NOMO-1 treated with dmso at 0.1 percent for 144 hours (cell line): ENCODE measurements around the gene HASPIN.

Experiments
- DNase-seq: peaks from one replicate; lab custom pipeline; 2025; ENCODE audit not compliant: unreplicated experiment; lab: John Stamatoyannopoulos, UW

Gene HASPIN

DNA sequence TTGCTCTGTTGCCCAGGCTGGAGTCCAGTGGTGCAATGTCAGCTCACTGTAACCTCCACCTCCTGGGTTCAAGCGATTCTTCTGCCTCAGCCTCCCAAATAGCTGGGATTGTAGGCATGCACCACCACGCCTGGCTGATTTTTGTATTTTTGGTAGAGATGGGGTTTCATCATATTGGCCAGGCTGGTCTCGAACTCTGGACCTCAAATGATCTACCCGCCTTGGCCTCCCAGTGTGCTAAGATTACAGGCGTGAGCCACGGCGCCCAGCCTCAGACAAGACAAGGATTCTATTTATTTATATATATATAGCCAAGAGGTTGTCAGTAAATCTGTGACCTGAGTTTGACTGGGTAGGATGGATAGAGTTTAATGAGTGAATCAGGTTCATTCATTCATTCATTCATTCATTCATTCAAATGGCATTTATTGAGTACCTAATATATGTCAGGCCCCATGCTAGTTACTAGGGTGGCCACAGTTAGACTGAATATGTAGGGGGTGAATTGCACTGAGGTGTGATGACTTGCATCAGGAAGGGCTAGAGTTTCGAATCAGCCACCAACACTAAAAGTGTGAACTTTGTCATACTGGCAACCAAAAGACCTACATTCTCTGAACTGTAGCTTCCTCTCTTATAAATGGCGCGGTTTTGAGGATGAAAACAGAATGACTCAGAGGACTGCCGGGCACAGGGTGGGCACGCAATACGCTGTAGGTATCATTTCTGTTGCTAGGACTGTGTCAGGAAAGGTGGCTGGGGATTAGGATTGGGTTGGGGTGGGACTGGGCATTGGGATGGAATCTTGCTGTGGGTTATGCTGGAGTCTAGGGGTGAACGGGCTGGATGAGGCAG, 39.4 kb downstream of the HASPIN start:
- peak; percentile 53 for DNase-seq

DNA sequence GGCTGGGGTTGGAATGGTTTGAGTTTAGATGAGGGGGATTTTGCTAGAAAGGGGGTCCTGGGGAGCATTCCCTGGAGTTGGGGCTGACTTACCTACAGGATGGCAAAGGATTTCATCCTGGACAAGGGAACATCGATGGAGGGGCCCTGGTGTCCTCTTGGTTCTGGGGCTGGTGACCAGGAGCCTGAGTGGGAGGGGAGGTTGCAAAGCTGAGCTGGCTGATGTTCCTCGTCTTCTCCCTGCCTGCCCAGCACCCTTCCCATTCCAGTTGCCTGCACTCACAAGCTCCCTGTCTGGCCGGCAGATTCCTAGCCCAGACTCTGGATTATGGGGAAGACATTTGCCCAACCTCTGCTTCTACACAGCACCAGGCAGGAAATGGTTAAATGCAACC, 40.1 kb downstream of the HASPIN start:
- DNase-seq = no peak

DNA sequence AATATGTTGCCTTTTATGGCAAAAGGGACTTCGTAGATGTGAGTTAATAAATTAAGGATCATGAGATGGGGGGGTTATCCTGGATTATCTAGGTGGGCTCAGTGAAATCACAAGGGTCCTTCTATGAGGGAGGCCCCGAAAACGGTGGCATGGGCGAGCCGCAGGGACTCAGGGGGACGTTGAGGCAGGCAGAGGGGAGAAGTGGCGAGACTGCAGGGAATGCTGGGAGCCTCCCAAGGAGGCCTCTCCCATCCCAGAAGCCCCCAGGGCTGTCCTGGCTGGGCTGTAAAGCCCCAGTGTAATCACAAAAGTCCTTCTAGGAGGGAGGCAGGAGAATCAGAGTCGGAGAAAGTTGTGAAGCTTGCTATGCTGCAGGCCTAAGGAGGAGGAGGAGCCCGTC, 42.3 kb downstream of the HASPIN start:
- DNase-seq = no peak

DNA sequence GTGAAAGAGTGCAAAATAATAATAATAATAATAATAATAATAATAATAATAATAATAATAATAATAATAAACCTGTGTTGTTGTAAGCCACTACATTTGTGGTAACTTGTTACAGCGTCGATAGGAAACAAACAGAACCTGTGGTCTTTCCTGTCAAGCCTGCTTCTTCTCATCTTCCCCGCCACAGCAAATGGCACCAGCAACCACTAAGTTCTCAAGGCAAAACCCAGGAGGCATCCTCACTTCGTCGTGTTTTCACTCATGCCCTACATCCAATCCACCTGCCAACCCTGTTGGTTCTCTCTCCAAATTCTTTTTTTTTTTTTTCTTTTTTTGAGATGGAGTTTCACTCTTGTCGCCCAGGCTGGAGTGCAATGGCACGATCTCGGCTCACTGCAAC, 43.1 kb downstream of the HASPIN start:
- DNase-seq = no peak

DNA sequence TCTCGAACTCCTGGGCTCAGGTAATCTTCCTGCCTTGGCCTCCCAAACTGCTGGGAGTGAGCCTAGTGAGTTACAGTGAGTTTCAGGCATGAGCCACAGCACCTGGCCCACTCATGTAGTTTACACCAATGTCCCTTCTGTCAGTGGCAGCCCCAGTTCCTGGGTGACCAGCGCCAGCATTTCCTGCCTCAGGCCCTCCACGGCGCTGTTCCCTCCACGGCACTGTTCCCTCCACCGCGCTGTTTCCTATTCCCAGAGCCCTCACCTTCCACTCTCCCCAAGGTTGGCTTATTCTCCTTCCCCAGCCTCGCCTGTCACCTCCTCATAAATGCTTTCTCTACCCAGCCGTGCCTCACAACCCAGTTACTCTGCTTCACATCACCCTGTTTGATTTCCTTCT, 44.6 kb downstream of the HASPIN start:
- DNase-seq = no peak

DNA sequence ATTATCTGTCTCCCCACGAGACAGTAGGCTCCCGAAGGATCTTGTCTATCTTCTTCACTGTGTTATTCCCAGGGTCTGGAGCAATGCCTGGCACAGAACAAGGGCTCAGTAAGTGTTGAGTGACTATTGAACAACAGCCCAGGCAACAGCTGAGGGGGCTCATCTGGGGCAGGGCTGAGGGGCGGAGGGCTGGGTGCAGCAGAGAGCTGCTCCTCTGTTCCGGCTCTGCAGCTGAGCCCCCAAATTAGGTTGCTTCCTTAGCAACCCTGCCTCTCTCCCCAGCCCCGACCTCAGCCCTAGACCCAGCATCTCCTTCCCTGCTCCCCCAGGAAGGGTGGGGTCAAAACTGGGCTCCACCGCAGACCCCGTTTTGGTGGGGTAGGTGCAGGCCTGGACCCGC, 45.1 kb downstream of the HASPIN start:
- no peak for DNase-seq

DNA sequence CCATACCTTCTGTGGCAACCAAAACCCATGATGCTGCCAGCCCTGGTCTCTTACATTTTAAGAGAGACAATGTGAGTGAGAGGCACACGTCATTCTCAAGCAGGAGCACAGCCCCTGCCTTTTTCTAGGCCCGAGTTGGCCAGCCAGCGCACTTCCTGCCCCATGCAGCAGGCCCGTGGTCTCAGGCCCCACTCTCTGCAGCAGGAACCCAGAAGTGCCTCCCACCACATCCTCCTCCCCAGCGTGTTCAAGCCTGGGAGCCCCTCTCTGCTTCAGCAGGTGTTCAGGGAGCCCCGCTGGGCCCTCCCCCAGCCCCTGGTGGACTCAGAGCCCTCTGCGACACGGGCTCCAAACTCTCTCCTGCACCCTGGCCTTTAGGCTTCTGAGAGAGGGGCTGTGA, 46.8 kb downstream of the HASPIN start:
- no peak for DNase-seq

DNA sequence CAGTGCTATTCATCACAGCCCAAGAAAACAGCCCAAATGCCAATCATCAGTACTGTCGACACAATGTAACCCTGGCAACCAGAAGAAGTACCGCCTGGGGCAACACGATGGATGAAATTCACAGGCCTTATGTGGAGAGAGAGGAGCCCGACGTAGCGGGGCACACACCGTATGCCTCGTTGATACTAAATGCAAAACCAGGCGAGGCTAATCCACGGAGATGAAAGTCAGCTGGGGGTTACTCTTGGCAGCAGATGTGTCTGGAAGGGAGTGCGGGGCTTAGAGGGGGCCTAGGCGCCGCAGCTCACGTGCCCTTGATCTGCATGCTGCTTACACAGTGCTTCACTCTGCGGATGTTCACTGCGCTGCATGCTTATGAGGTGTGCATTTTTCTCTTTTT, 47.4 kb downstream of the HASPIN start:
- no peak for DNase-seq

DNA sequence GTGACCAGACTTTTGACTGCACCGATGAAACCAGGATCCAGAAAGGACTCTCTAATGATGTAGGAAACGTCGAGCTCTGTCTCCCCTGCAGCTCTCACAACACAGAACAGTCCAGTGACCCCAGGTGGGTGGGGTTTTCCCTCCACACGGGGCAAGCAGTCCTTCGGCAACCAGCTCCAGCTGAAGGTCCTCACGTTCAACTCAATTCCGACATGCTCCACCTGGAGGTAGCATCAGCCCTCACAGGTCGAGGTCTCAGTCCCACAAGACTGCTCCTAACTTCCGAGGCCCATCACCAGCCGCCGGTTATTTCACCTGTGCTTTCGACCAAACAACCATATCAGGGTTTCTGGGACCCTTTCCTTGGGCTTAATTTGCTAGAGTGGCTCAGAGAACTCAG, 49.1 kb downstream of the HASPIN start:
- DNase-seq = no peak

DNA sequence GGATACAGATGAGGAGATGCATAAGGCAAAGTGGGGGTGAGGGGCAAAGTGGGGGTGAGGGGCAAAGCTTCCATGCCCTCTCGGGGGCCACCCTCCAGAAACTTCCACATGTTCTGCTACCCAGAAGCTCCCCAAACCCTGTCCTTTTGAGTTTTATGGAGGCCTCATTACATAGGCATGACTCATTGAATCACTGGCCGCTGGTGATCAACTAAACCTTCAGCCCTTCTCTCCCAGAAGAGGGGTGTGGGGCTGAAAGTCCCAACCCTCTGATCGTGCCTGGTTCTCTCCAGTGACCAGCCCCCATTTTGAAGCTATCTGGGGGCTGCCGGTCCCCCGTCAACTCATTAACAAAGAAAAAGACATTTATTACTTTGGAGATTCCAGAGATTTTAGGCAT, 49.8 kb downstream of the HASPIN start:
- DNase-seq = no peak

DNA sequence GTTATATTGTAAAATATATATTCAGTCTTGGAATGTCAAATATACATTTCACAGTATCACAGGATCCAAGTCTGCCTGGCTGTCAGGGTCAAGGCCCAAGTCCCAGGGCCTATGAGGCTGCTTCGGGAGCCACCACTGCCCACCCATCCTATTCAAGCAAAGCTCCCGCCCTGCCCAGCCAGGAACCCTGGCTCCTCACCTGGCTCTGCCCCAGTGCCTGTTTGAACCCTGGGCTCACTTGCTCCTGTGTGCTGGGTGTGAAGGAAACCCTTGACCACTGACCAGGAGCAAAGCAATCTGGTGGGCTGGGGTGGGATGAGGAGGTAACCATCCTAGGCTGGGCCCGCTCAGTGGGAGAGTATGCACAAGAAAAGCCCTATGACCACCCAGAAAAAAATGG, 50.3 kb downstream of the HASPIN start:
- no peak for DNase-seq
